Astrocyte of the cerebellum (primary cell): ENCODE results near the gene LYZL2.

Experiments
- DNase-seq: peaks from one replicate; pipeline ENCODE4 v3.0.0-alpha.2; 2011; ENCODE audit warnings: low read depth
- H3K4me3 ChIP-seq: 2 replicates; pipeline ENCODE4 v1.5.1; 2011; ENCODE audit warnings: mild to moderate bottlenecking, low read depth, low read length, moderate library complexity
- CTCF ChIP-seq: IDR thresholded peaks from 2 replicates; pipeline ENCODE4 v1.5.1; 2012; ENCODE audit warnings: low read length, low read depth, moderate library complexity, mild to moderate bottlenecking; ENCODE audit errors: missing control alignments
- in situ Hi-C: cut with HindIII; loops from 2 replicates; pipeline ENCODE4 v1.10.0; 2017; ENCODE audit warnings: low sequenced_read_pairs

LYZL2 gene

GRCh38 chr10:30580676-30581075 is 48.9 kb downstream of the LYZL2 start:
- no peak for DNase-seq
- TF ChIP-seq CTCF = no peak
- no peak overlapping the region for H3K4me3 ChIP-seq
- in situ Hi-C loops = loop anchor here (5.0 kb wide), 1 partner anchor 53 kb away; no protein-coding TSS in a partner anchor

DNA sequence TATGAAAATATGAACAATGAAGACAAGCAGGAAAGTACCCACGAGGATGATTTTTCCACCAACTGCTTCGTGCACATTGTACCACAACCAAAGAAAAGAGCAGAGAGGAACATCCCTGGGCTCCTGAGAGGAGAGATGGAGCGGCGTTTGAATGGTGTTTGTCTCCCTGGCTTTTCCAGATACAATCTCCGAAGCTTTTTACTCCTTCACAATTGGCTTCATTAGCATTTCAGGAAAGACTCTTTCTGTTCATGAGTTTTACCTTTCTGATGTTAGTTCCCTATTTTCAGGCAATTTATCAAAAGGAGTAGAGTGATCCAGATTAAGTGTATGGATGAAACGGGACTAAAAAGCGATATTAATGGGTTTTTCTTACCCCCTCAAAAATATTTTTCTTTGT is 49.3 kb downstream of the LYZL2 start:
- H3K4me3 ChIP-seq = no peak overlapping the region
- in situ Hi-C loops = loop anchor here (5.0 kb wide), 1 partner anchor 53 kb away; no protein-coding TSS in a partner anchor
- DNase-seq = no peak
- no peak for TF ChIP-seq CTCF

DNA sequence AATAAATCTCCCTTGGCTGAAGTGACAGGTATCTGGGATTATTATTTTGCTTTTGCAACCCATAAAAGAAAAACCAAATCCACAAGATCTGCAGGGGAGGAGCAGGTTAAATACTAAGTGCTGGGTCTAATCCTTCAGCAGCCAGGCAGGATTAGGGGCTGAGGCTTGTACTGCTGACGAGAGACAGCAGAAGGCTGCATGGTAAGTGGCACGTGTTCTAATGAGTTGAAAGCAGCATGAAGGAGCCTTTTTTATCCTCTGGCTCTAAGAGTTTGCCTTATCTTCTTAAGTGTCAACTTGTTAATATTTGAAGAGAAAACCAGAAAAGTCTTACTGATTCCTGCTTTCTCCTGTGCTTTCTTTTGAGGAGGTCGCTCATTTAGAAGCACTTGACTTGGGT is 50.0 kb downstream of the LYZL2 start:
- in situ Hi-C loops = no loop called here
- DNase-seq = no peak
- no peak for TF ChIP-seq CTCF
- H3K4me3 ChIP-seq = no peak overlapping the region

DNA sequence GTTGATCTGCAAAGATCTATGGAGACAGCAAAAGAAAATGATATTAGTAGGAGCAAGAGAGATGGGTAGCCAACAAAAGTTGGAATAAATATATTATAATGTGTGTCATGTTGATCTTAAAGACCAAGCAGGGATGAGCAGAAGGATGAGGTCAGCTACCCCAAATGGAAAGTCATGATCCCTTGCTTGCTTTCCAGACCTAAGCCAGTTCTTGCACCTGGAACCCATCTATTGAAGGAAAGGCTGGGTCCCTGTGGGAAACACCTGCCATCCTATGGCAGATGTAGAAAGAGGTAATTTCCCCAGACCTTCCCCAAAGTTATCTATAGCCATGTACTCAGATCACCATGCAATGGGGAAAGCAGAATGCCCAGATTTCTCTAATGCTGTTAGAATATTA is 52.5 kb downstream of the LYZL2 start:
- TF ChIP-seq CTCF = no peak
- in situ Hi-C loops = no loop called here
- H3K4me3 ChIP-seq = no peak overlapping the region
- DNase-seq = no peak

DNA sequence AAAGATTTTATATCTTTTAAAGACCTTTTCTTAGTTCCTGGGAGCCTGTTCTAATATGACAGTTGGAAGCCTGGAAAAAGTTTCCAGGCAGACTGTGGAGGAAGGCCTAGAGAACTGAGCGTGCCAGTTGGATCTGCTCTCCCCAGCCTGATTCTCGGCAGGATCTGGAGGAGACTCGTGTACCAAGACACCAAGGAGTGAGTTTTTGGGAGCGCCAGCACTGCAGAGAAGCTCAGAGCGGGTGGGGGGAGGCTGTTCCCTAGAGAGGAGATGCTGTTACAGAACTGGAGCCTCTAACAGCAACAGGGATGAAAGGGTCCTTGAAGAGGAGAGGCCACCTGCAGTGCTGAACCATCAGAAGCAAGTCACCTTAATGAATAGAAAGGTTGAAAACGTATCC is 52.9 kb downstream of the LYZL2 start:
- H3K4me3 ChIP-seq = no peak overlapping the region
- DNase-seq = no peak
- TF ChIP-seq CTCF = no peak
- in situ Hi-C loops = no loop called here

DNA sequence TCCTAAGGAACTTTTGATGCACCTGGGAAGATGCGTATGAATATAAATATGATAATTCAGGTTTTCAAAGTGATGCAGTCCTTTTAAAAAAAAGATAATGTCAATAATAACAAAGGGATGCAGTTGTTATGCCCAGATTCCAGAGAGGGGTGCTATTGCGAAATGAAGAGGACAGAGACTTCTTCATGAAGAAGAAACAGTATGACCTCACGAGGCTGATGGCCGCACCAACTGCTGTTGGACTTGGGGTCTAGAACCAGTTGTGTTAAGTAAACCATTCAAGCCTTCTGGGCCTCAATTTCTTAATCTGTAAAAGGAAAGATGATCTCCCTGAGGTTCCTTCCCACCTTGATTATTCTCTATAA is 55.1 kb downstream of the LYZL2 start:
- no peak for TF ChIP-seq CTCF
- no peak for DNase-seq
- no peak overlapping the region for H3K4me3 ChIP-seq
- in situ Hi-C loops = no loop called here
